ENCODE results near the gene PAPPA.

Gene PAPPA

GRCh38 chr9:116391306-116391900 lies 237.8 kb downstream of the PAPPA start:
- DNase-seq, result no peak

DNA sequence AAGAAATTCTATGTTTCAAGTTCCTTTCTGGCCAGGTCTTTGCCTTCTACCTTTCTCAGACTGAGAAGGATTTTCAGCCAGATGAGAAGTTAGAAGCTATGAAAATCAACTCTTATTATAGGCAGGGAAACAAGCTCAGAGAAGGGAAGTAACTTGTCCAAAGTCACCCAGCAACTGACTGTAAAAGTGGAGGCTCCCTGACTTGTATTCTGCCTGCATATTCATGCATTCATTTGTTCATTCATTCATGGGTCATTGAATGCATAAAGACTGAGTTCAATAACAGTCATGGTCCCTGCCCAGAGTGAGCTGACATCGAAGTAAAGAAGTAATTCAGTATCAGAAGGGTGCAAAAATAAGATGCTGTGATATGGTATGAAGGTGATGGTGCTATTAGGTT lies 239.6 kb downstream of the PAPPA start:
- DNase-seq, result no peak

GRCh38 chr9:116394070-116394469 lies 240.5 kb downstream of the PAPPA start:
- DNase-seq, result no peak

- no peak for DNase-seq
Measured at GRCh38 chr9:116394894-116395698, 241.5 kb downstream of the PAPPA start.

GRCh38 chr9:116395699-116396037 lies 242.1 kb downstream of the PAPPA start:
- DNase-seq, result no peak

- DNase-seq, result no peak
Measured at GRCh38 chr9:116403171-116403570, 249.6 kb downstream of the PAPPA start.

- no peak for DNase-seq
Measured at GRCh38 chr9:116404228-116404627, 250.6 kb downstream of the PAPPA start.

GRCh38 chr9:116405321-116405720 lies 251.7 kb downstream of the PAPPA start:
- no peak for DNase-seq

DNA sequence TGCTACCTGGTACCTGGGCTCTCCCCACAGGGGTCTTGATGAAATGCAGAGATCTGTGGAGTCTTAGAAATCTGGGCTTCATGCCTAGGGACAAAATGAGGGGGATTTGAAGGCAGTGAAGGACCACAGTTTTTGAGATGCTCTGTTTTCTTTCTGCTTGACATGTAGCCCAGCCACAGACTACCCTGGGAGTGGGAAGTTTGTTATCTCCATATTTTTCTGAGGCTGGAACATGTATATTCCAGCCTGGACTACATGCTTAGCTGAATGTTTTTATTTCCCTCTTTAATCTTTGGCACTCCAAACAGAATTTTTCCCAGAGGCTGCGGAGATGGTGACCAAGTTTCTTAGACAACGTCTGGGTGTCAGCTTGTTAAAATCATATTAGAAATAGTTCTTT lies 252.9 kb downstream of the PAPPA start:
- no peak for DNase-seq

DNA sequence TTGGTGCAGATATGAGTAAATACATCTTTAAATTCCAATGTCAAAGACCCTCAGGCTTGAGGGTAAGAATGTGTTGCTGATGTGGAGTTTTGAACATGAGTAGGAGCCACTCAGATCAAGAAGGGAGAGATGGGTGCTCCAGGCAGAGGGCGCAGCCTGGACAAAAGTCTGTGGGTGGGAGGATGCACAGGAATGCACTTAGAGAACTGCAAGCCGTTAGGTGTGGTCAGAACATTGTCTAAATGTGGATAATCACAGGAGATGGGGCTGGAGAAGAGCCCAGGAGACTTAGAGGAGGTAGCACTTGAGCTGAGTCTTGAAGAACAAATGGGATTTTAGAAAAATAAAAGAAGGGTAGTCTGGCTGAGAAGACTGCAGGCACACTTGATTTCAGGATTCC lies 255.5 kb downstream of the PAPPA start:
- DNase-seq, result no peak

GRCh38 chr9:116409638-116410037 lies 256.0 kb downstream of the PAPPA start:
- no peak for DNase-seq

- DNase-seq, result no peak
Measured at GRCh38 chr9:116411506-116411905, 257.9 kb downstream of the PAPPA start.

DNA sequence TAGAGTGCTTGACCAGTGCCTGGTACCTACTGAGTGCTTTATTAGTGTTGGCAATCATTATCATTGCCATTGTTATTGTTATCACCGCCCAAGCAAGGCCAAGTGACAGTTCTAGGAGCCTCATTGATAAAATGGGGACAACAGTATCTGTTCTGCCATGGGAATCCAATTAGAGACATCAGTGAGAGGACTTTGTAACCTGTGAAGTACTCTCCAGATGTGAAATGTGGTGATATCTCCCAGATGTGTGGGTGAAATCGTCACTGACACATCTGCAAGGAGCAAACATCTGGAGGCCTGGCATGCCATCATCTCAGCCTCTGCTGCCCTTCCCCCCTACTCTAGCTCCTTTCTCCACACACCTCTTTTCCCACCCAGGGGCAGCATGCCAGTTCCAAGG lies 260.8 kb downstream of the PAPPA start:
- DNase-seq, result no peak

DNA sequence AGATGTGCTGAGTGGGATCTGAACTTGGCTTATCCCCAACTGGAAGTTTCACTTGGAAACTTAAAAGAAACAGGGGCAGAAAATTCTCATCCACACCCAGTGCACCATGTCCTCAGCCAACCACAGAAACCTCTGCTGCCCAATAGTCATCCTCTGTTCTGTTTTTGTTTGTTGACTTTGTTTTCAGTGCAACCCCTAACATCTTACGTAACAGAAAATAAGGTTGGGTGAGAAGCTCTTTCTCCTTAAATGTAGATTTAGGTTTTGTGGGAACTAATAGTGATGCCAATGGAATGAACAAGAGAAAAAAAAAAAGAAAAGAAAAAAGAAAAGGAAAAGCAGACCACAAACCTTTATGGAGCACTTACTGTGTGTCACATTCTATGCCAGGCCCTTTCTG lies 262.8 kb downstream of the PAPPA start:
- DNase-seq, result no peak

DNA sequence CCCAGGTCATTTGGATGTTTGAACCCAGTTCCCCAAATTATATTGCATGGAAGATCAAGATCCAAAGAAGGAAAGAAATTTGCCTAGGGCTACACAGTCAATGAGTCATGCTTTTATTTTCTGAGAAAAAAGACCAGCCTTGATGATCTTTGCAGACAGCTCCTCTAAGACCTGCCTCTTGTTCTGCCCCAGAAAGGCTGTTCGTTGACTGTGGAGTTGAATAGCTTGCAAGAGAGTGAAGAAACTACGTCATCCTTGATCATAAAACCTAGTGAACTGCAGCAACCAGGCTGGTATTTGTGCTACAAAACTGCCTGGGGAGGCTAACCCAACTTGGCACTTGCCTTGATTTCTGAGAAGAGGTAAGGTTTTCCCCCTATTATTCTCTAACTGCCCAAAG lies 263.9 kb downstream of the PAPPA start:
- no peak for DNase-seq

- no peak for DNase-seq
Measured at GRCh38 chr9:116419181-116419580, 265.6 kb downstream of the PAPPA start.

- no peak for DNase-seq
Measured at GRCh38 chr9:116420993-116421538, 267.5 kb downstream of the PAPPA start.

- no peak for DNase-seq
Measured at GRCh38 chr9:116422119-116422979, 268.8 kb downstream of the PAPPA start.

- no peak for DNase-seq
Measured at GRCh38 chr9:116423149-116423548, 269.6 kb downstream of the PAPPA start.

DNA sequence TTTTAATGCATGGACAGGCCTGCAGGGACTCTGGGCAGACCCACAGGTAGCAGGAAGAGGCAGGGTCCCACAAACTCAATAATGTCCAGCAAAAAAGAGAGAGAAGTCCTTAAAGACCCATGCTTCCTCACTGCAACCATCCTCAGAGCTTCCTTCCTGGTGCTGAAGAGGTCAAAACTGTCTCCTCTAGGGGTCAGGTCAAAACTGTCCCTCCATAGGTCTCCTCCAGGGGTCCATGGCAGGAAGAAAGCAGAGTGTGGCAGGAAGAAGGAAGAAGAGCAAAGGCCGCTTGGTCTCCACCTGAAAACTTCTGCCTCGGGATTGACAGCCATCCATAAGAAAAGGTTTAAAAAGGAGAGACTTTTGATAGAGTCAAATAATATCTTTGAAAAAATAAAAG lies 271.7 kb downstream of the PAPPA start:
- no peak for DNase-seq

DNA sequence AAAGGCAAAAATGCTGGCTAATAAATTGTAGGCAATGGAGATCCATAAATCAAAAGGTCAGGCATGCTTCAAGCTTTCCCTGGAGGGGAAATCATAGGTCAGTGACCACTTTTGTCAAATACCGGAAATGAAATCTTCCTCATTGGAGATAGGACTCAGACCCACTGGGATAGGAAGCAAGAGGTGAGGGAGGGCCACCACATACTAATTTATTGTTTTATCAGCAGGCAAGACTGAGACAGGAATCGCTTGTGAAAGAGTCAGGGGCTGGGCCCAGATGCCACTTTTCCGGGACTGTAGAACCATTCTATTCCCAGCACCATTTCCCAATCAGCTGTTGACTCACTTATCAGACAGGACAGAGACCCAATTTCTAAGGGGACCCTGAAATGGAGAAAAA lies 277.3 kb downstream of the PAPPA start:
- DNase-seq, result no peak

GRCh38 chr9:116432051-116432450 lies 278.5 kb downstream of the PAPPA start:
- no peak for DNase-seq

- DNase-seq, result no peak
Measured at GRCh38 chr9:116434314-116434713, 280.7 kb downstream of the PAPPA start.

GRCh38 chr9:116435706-116436105 lies 282.1 kb downstream of the PAPPA start:
- no peak for DNase-seq

Measured in CD4-positive, alpha-beta T cell treated with Interferon alpha-2 for 1 hour (primary cell).